Measurements from ENCODE around the gene GCN1.

The GCN1 gene

DNA sequence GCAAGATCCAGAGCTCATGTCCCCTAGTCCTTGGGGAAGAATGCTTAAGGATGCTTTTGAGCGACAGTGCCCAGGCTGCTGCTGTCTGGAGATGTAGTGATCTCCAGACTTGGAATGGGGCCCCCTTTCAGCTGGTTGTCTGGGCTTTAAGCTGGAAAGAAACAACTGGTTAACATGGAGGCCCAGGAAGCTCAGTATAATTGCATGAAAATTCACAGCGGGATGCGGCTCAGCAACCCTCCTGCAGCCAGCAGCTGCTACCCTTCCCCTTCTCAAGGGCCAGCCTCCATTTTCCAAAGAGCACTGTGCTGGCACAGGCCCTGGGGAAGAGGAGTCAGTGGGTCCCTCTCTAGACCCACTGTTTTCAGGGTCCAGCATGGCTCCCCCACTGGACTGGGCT lies 104.3 kb downstream of the GCN1 start:
- DNase-seq = no peak

DNA sequence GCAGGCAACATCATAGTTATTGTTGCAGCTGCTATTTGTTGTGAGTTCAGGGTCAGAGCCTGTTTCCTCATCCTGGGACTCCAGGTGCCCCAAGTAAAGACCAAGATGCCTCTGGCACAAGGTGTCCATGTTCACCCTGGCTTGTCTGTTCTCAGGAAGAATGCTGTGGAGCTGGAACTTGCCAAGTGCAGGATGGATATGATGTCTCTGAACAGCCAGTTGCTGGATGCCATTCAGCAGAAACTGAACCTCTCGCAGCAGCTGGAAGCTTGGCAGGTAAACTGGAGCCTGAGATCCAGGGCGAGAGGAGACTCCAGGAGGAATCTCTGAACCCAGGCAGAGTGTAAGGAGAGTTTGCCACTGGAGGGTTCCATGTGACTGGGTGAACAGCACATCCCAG lies 104.7 kb downstream of the GCN1 start:
- no peak for DNase-seq

DNA sequence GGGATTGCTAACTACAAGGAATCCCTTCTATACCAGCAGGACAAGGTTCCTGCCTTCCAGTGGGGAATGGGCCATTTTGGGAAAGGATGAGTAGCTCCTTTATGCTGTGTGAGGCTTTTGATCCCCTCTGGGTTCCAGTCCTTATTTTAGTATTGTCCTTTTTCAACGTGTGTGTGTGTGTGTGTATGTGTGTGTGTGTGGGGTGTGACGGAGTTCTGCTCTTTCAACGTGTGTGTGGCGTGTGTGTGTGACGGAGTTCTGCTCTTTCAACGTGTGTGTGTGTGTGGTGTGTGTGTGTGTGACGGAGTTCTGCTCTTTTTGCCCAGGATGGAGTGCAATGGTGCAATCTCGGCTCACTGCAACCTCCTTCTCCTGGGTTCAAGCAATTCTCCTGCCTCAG lies 105.4 kb downstream of the GCN1 start:
- DNase-seq = no peak

DNA sequence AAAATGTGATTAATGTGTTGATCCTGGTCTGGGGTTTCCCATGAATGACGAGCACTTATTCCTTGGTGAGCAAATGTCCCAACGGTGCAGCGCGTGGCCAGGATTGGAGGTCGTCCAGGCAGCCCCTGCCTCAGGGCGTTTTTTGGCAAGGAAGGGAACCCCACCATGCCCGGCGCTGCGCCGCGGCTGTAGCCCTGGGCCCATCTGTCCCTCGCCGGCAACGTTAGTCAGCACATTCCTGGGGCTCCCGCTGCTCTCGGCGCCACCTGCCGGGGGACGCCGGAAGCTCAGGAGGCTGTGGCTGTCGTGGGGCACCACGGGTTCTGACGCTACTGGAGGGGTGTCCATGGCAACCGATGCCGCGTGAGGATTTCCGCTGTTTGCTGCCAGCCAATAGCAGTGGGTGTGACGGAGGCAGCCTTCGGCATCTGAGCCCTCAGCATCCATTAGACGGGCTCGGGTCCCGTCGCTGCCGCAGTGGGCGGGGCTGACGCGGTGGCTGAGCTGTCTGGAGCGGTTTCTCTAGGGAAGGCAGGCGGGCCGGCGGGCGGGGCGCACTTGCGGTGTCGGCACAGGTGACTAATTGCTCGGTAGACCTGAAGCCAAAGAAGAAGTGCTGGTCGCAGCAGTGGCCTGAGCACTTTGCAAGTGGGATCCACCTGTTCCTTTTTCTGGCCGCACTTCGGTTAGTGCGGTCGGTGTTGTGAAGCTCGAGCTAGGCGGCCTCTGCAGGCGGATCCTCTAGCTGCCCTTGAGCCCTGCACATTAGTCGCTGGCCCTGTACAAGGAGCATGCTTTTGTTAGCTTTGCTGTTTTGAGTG lies 107.5 kb downstream of the GCN1 start:
- peak; percentile 99 for DNase-seq

DNA sequence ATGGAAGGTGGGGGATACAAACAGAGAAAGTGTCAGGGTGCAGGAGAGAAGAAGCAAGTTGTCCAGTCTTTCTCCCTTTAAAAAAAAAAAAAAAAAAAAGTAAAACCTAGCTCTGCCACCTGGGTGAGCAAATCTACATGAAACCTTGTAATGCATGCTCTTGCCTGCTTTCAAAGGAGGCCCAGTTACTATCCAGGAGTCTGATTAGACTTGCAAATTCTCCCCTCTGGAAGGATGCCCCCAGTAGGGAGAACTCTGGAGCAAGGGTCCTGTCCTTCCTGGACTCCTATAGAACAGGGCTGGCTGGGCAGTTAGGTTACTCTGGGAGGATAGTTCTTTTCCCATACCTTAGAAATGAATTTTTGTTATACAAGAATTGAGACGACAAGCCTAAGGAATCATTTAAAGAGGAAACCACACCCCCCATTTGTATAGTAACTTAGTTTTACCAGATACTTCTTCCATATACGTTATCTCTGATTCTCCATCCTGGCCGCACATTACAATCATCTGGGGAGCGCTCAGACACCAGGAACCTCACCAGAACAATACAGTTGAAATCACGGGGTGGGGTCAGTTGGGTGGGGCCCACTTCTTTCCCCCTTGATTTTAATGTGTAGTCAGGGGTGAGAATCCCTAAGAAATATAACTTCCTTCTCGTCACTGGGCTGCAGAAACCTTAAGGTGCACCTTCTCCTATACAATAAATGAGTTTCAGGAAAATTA lies 108.4 kb downstream of the GCN1 start:
- no peak for DNase-seq

DNA sequence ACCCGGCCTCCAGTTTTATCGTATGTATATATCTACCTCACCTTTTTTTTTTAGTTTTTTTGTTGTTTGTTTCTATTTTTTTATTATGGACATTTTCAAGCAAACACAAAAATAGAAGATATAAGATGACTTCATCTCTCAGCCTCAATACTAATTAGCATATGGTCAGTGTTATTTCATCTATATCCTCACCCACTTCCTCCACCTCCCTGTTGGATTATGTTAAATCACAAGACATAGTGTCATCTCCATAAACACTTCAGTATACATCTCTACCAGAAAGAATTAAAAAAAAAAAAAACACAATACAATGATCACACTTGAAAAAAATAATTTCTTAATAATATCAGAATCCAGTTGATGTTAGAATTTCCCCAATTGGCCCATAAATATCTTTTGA lies 112.9 kb downstream of the GCN1 start:
- no peak for DNase-seq

DNA sequence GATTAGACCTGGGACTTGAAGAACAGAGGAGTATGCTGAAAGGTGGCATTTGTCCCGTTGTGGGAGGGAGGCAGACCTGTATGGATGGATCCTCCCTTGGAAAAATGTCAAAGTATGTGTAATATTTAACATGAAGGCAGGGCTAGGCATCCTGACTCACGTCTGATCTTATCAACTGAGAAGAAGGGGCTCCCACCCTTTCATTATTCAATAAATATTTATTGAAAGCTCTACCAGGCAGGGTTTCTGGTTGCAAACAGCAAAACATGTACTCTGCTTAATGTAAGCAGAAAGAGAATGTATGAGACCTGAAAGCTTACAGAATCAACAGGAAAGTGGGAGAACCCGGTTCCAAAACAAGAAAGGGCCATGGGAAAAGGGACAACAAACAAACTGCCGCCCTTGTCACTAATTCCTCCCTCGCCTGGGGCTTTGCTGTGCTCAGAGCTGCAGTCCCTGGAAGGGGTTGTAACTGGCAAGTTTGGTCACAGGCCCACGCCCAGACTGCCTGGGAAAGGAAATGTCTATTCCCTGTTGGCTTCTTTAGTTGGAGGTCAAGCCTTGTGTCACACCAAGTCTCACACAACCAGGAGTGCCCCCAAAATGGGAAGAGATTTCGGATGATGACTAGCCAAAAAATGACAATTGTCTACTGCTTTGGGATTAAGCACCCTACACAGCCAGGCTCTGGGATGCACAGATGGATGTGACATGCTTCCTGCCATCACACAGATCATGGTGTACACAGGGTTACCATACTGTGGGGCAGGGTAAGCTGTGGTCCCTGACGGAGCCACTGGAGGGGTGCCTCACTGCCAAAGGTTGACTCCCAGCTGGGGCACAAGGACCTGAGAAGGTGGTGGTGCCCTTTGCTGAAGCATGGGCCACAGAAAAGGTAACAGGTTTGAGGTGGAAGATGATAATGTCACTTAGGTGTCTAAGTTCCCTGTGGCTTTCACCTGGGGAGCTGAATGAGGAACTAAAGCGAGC lies 114.8 kb downstream of the GCN1 start:
- no peak for DNase-seq

DNA sequence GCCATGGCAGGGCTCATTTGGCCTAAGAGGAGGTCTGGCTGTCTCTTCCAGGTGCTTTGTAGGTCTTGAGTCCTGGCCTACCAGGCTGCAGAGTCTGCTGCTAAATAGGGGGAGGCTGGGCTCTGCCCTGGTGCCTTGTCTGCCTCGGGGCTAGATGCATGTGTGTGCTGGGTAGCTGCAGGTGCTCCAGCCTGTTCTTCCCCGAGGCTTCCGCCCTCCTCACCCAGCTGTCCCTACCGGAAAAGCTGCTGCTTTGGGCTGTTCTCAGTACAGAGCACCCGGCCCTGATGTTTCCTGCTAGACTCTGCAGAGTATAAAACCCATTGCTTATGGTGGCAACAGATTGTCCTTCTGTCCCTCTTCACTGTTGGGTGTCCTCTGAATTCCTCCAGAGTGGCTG lies 115.6 kb downstream of the GCN1 start:
- no peak for DNase-seq

DNA sequence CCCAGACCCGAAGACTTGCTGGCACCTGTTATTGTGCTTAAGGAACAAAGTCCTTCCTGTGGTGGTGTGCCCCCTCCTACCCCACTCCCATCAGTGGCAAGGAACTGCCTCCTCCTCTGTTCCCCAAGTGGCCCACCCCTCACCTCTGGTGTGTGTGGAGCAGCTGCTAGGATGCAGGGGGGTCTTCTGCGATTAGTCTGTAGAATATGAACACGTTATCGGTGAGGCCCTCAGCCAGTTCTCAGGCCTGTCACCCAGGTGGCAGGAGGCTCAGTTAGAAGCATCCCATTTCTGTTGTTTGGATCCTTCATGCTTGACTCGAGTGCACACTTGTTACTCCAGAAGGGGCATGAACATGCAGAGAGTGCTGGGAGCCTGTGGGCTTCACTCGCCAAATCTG lies 117.3 kb downstream of the GCN1 start:
- DNase-seq = no peak

Measured in activated CD4-positive, CD25-positive, alpha-beta regulatory T cell (primary cell).